B cell (primary cell): Measurements from ENCODE around the gene MT3. TPM values are rescaled to one million over a fixed set of nuclear protein-coding genes. Genes with fewer than 3 reads are reported as not detected.

Experiments used
- ATAC-seq: fragments of 200-7000 bp; cut with Tn5 transposase; one replicate; pipeline ENCODE4 v1.10.0; 2021; ENCODE audit warnings: low read depth, mild to moderate bottlenecking, moderate number of reproducible peaks, moderate library complexity
- CTCF ChIA-PET: fragments of 350-600 bp; sonication (Branson Sonifier 250); formaldehyde crosslinking; loops from one replicate; lab custom pipeline; 2021; ENCODE audit warnings: antibody characterized with exemption, inconsistent platforms; lab: Charles Lee
- POLR2A ChIA-PET: fragments of 350-600 bp; sonication (Branson Sonifier 250); formaldehyde crosslinking; loops from one replicate; lab custom pipeline; 2021; ENCODE audit warnings: antibody characterized with exemption; lab: Charles Lee
- DNase-seq: peaks from one replicate; pipeline ENCODE4 v3.0.0; 2013
- H2AFZ ChIP-seq: 2 replicates; pipeline ENCODE4 v1.6.1; 2012; ENCODE audit warnings: mild to moderate bottlenecking, low read depth, low read length; ENCODE audit not compliant: insufficient read depth, poor library complexity, severe bottlenecking
- H3K27ac ChIP-seq, 2 donors: 1 replicate in 1 of 2; 2 replicates in 1 of 2; pipeline ENCODE4 v1.5.1; 2012 to 2013; ENCODE audit warnings: low read length in 2 of 2, mild to moderate bottlenecking in 2 of 2, moderate library complexity in 1 of 2
- H3K27me3 ChIP-seq, 4 experiments: fragments of 200-600 bp in 1 of 4; sonication (generic) in 1 of 4; replicated peaks in 1 of 4; 1 replicate in 2 of 4; 2 replicates in 2 of 4; pipeline versions ENCODE4 v1.6.1 to v1.7.0; 2013 to 2016; ENCODE audit warnings: low read length in 3 of 4, mild to moderate bottlenecking in 2 of 4, mixed read lengths in 1 of 4, moderate library complexity in 1 of 4; ENCODE audit not compliant: insufficient read depth in 4 of 4, control insufficient read depth in 3 of 4; ENCODE audit errors: control extremely low read depth in 1 of 4
- H3K36me3 ChIP-seq, 2 experiments: replicated peaks in 1 of 2; 1 replicate in 1 of 2; 2 replicates in 1 of 2; pipeline versions ENCODE4 v1.6.1 to v1.7.1; 2013; ENCODE audit warnings: low read length in 1 of 2; ENCODE audit not compliant: insufficient read depth in 2 of 2, control insufficient read depth in 1 of 2; ENCODE audit errors: control extremely low read depth in 1 of 2, extremely low read depth in 1 of 2
- H3K4me1 ChIP-seq, 2 donors: fragments of 200-600 bp in 1 of 2; sonication (generic) in 1 of 2; 1 replicate in 1 of 2; 2 replicates in 1 of 2; pipeline versions ENCODE4 v1.5.1 to v1.6.1; 2013 to 2017; ENCODE audit warnings: low read length in 2 of 2; ENCODE audit not compliant: control insufficient read depth in 2 of 2, insufficient read depth in 2 of 2
- H3K4me2 ChIP-seq: replicated peaks from 2 replicates; pipeline ENCODE3; 2012; ENCODE audit warnings: mild to moderate bottlenecking, low read depth, low read length; ENCODE audit not compliant: poor library complexity, severe bottlenecking
- H3K4me3 ChIP-seq, 5 experiments: fragments of 200-600 bp in 1 of 5; sonication (generic) in 1 of 5; 1 replicate in 3 of 5; 2 replicates in 2 of 5; pipeline versions ENCODE4 v1.5.1 to v1.7.0; 2011 to 2016; ENCODE audit warnings: low read length in 4 of 5, mild to moderate bottlenecking in 4 of 5, low read depth in 2 of 5, control low read depth in 1 of 5, moderate library complexity in 1 of 5; ENCODE audit not compliant: insufficient read depth in 1 of 5; ENCODE audit errors: control extremely low read depth in 1 of 5, extremely low read depth in 1 of 5
- H3K79me2 ChIP-seq: fragments of 200-600 bp; sonication (generic); one replicate; pipeline ENCODE4 v1.6.0; 2016; ENCODE audit warnings: low read length; ENCODE audit not compliant: control insufficient read depth, insufficient read depth
- H3K9ac ChIP-seq: fragments of 200-600 bp; sonication (generic); 2 replicates; pipeline ENCODE4 v1.6.1; 2017; ENCODE audit warnings: mild to moderate bottlenecking, low read length, moderate library complexity
- H3K9me3 ChIP-seq, 3 donors: one replicate each; pipeline versions ENCODE4 v1.6.1 to v1.7.1; 2013; ENCODE audit warnings: low read length in 2 of 3; ENCODE audit not compliant: control insufficient read depth in 2 of 3, insufficient read depth in 1 of 3; ENCODE audit errors: control extremely low read depth in 1 of 3
- H4K20me1 ChIP-seq: 2 replicates; pipeline ENCODE4 v1.6.0; 2012; ENCODE audit warnings: mild to moderate bottlenecking, low read length; ENCODE audit not compliant: insufficient read depth, control insufficient read depth, poor library complexity, severe bottlenecking
- H3K27ac Mint-ChIP-seq: one replicate; pipeline ENCODE4 v1.8.0; 2021; ENCODE audit warnings: mixed read lengths
- H3K27me3 Mint-ChIP-seq: one replicate; pipeline ENCODE4 v1.8.0; 2021; ENCODE audit warnings: mixed read lengths
- H3K4me1 Mint-ChIP-seq: one replicate; pipeline ENCODE4 v1.8.0; 2021; ENCODE audit warnings: mixed read lengths
- H3K4me3 Mint-ChIP-seq: one replicate; pipeline ENCODE4 v1.8.0; 2021; ENCODE audit warnings: mixed read lengths
- H3K9me3 Mint-ChIP-seq: one replicate; pipeline ENCODE4 v1.8.0; 2022; ENCODE audit warnings: mixed read lengths; ENCODE audit not compliant: insufficient read depth
- CTCF ChIP-seq: fragments of 200-600 bp; IDR thresholded peaks from one replicate; pipeline ENCODE4 v1.8.0; 2022; ENCODE audit warnings: antibody characterized with exemption, mild to moderate bottlenecking
- EZH2 ChIP-seq: IDR thresholded peaks from 2 replicates; pipeline ENCODE4 v1.6.1; 2012; ENCODE audit warnings: borderline replicate concordance, low read depth, mild to moderate bottlenecking, moderate library complexity, low read length; ENCODE audit not compliant: insufficient read depth, poor library complexity, severe bottlenecking
- WGBS: methylation state at CpG from one replicate; pipeline ENCODE4 v1.1.5; 2013; ENCODE audit warnings: missing lambda C conversion rate; ENCODE audit not compliant: insufficient coverage; 5-methylcytosine and 5-hydroxymethylcytosine counted together
- intact Hi-C: fragments of 100-400 bp; cut with micrococcal nuclease; formaldehyde crosslinking; loops from one replicate; pipeline ENCODE4 v1.10.0; 2022
- polyA plus RNA-seq: library from polyadenylated mRNA; depleted of rRNA; stranded (reverse); fragments of >200 nt; gene quantifications from 2 replicates; pipeline ENCODE4 v1.2.3, GENCODE V29; 2012
- total RNA-seq, 2 donors: library from RNA; stranded (reverse); fragments of 120-200 nt in 1 of 2; gene quantifications; 1 replicate in 1 of 2; 2 replicates in 1 of 2; pipeline versions ENCODE4 v1.2.3 to v1.2.4, GENCODE V29; 2013 to 2022

The MT3 gene
- total and polyA plus RNA-seq, 2 donors (not counting 1 experiment from before 2014, with no cell fraction given): not detected

GRCh38 chr16:56607675-56608042 is 18.3 kb downstream of the MT3 start:
- Histone ChIP-seq H3K27ac (no peak overlapping the region), H3K9me3 (no peaks in the 10 kb centered on the region), H3K9ac (peak overlapping the region; percentile 66), H3K4me3 (peak overlapping the region in 3 of 5 experiments; percentile 62 to 73 (median 73)), H3K4me1 (peaks cover 21 to 41% of the 10 kb centered on the region in 2 donors), H3K27me3 (no peaks in the 10 kb centered on the region), H3K79me2 (no peaks in the 10 kb centered on the region), H3K4me2 (peak overlapping the region; percentile 86), H3K36me3 (no peaks in the 10 kb centered on the region), H4K20me1 (no peaks in the 10 kb centered on the region), H2AFZ (peak overlapping the region; percentile 77)
- DNase-seq (no peak), ATAC-seq (no peak)
- POLR2A ChIA-PET: interaction anchor here (1.0 kb wide), 1 partner anchor 121 kb away, joined by 4 read pairs; no protein-coding TSS in a partner anchor
- TF ChIP-seq CTCF (no peak), EZH2 (no peak)
- intact Hi-C loops: loop anchor here (1.0 to 10.0 kb wide), 10 partner anchors 23 to 637 kb away; partner anchors contain the start of genes ARL2BP, MT1F and MT1X
- CTCF ChIA-PET: no interaction called here
- no CpG with 5 or more reads among the region's 2 CpGs for WGBS
- peaks cover 4% of the 10 kb centered on the region for H3K27me3 Mint-ChIP-seq
- no peaks in the 10 kb centered on the region for H3K9me3 Mint-ChIP-seq
- peak overlapping the region; percentile 97 for H3K4me3 Mint-ChIP-seq
- peaks cover 37% of the 10 kb centered on the region for H3K4me1 Mint-ChIP-seq
- H3K27ac Mint-ChIP-seq: peak overlapping the region; percentile 63

- peak; percentile 87 for ATAC-seq
- WGBS: 10% methylated on average over 62 of the region's 62 CpGs
- H3K4me1 Mint-ChIP-seq: peaks cover 37% of the 10 kb centered on the region
- H3K9me3 Mint-ChIP-seq: no peaks in the 10 kb centered on the region
- peak within 1 kb of the TSS; percentile 86 for H3K4me2 ChIP-seq
- peak within 1 kb of the TSS; percentile 60 to 77 (median 73) for H3K4me3 ChIP-seq
- peak within 1 kb of the TSS in 1 of 2 donors; percentile 12 for H3K27ac ChIP-seq
- peak within 1 kb of the TSS; percentile 88 for H3K27ac Mint-ChIP-seq
- intact Hi-C loops: loop anchor here (1.0 to 10.0 kb wide), 10 partner anchors 23 to 637 kb away; partner anchors contain the start of genes ARL2BP, MT1F and MT1X
- no peaks in the 10 kb centered on the region for H3K27me3 ChIP-seq
- no peaks in the 10 kb centered on the region for H3K79me2 ChIP-seq
- peak within 1 kb of the TSS; percentile 66 for H3K9ac ChIP-seq
- H3K9me3 ChIP-seq: no peaks in the 10 kb centered on the region
- H3K36me3 ChIP-seq: no peaks in the 10 kb centered on the region
- peak; percentile 85 for DNase-seq
- peak within 1 kb of the TSS; percentile 77 for H2AFZ ChIP-seq
- no peaks in the 10 kb centered on the region for H4K20me1 ChIP-seq
- POLR2A ChIA-PET: interaction anchor here (1.0 to 1.3 kb wide), 2 partner anchors 35 to 120 kb away, joined by 3 to 4 read pairs; no protein-coding TSS in a partner anchor
- peak within 1 kb of the TSS; percentile 97 for H3K4me3 Mint-ChIP-seq
- CTCF ChIA-PET: interaction anchor here (1.0 to 2.2 kb wide), 4 partner anchors 22 to 290 kb away, joined by 3 to 18 read pairs (median 6); no protein-coding TSS in a partner anchor
- H3K4me1 ChIP-seq: peaks cover 21 to 41% of the 10 kb centered on the region in 2 donors
- TF ChIP-seq EZH2 (no peak), CTCF (no peak)
- peaks cover 4% of the 10 kb centered on the region for H3K27me3 Mint-ChIP-seq
Measured at GRCh38 chr16:56608043-56608875, 18.9 kb downstream of the MT3 start, which contains the start of gene MT2A. TSS of gene MT2A (plus strand) at chr16:56608584. CDS start at chr16:56608656, 72 bp downstream.
